GM21723 (cell line): ENCODE results near the gene TBX10.

Experiments
- ATAC-seq: cut with Tn5 transposase; IDR thresholded peaks from one replicate; pipeline ENCODE4 v1.9.1; 2021; ENCODE audit warnings: mild to moderate bottlenecking, moderate library complexity; ENCODE audit not compliant: unreplicated experiment

TBX10 gene

DNA sequence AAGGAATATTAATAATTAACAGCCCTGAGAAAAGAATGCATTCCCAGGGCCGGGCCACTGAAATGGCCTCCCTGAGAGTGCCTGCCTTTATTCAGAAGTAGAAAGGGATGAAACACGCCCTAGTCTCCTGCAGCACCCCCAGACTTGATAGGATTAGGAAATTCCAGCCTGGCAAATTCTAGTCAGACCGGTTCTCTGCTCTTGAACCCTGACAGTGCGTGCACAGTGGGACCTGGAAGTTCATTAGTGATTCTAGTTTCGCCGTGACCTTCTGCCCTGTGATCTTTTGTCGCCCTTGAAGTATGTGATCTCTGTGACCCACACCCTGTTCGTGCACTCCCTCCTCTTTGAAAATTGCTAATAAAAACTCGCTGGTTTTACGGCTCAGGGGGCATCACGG lies 58.1 kb downstream of the TBX10 start:
- ATAC-seq: no peak
